ENCODE data around the gene AGXT.

Gene AGXT

GRCh38 chr2:240899468-240899865 is 30.8 kb downstream of the AGXT start:
- Mint-ChIP-seq H3K4me3 (no peak overlapping the region), H3K36me3 (ENCODE audit: low read depth) (no peaks in the 10 kb centered on the region), H3K9me3 (no peaks in the 10 kb centered on the region), H3K27ac (no peak overlapping the region), H3K4me1 (ENCODE audit: low read depth) (no peaks in the 10 kb centered on the region), H3K27me3 (ENCODE audit: low read depth) (no peaks in the 10 kb centered on the region)
- DNase-seq (ENCODE audit: low spot score) = no peak

GRCh38 chr2:240900141-240900860 is 31.7 kb downstream of the AGXT start:
- H3K27ac Mint-ChIP-seq = no peak overlapping the region
- H3K4me3 Mint-ChIP-seq = no peak overlapping the region
- no peaks in the 10 kb centered on the region for H3K9me3 Mint-ChIP-seq
- DNase-seq (ENCODE audit: low spot score) = no peak
- no peaks in the 10 kb centered on the region for H3K36me3 Mint-ChIP-seq (ENCODE audit: low read depth)
- no peaks in the 10 kb centered on the region for H3K4me1 Mint-ChIP-seq (ENCODE audit: low read depth)
- H3K27me3 Mint-ChIP-seq (ENCODE audit: low read depth) = no peaks in the 10 kb centered on the region

- H3K27ac Mint-ChIP-seq = no peak overlapping the region
- H3K4me3 Mint-ChIP-seq = no peak overlapping the region
- no peak for DNase-seq (ENCODE audit: low spot score)
- no peaks in the 10 kb centered on the region for H3K27me3 Mint-ChIP-seq (ENCODE audit: low read depth)
- H3K36me3 Mint-ChIP-seq (ENCODE audit: low read depth) = no peaks in the 10 kb centered on the region
- no peaks in the 10 kb centered on the region for H3K4me1 Mint-ChIP-seq (ENCODE audit: low read depth)
- no peaks in the 10 kb centered on the region for H3K9me3 Mint-ChIP-seq
These were observed 33.5 kb downstream of the AGXT start for GRCh38 chr2:240901986-240902614.

GRCh38 chr2:240902615-240903041 is 34.0 kb downstream of the AGXT start:
- no peak for DNase-seq (ENCODE audit: low spot score)
- Mint-ChIP-seq H3K9me3 (no peaks in the 10 kb centered on the region), H3K27me3 (ENCODE audit: low read depth) (no peaks in the 10 kb centered on the region), H3K4me1 (ENCODE audit: low read depth) (no peaks in the 10 kb centered on the region), H3K27ac (no peak overlapping the region), H3K36me3 (ENCODE audit: low read depth) (no peaks in the 10 kb centered on the region), H3K4me3 (no peak overlapping the region)

- no peak for DNase-seq (ENCODE audit: low spot score)
- Mint-ChIP-seq H3K4me1 (ENCODE audit: low read depth) (no peaks in the 10 kb centered on the region), H3K27ac (no peak overlapping the region), H3K9me3 (no peaks in the 10 kb centered on the region), H3K36me3 (ENCODE audit: low read depth) (no peaks in the 10 kb centered on the region), H3K4me3 (no peak overlapping the region), H3K27me3 (ENCODE audit: low read depth) (no peaks in the 10 kb centered on the region)
These were observed 34.8 kb downstream of the AGXT start for GRCh38 chr2:240903191-240904060.

GRCh38 chr2:240904216-240905175 is 35.9 kb downstream of the AGXT start:
- Mint-ChIP-seq H3K27me3 (ENCODE audit: low read depth) (no peaks in the 10 kb centered on the region), H3K9me3 (no peaks in the 10 kb centered on the region), H3K27ac (no peak overlapping the region), H3K36me3 (ENCODE audit: low read depth) (no peaks in the 10 kb centered on the region), H3K4me1 (ENCODE audit: low read depth) (no peaks in the 10 kb centered on the region), H3K4me3 (no peak overlapping the region)
- no peak for DNase-seq (ENCODE audit: low spot score)

- DNase-seq (ENCODE audit: low spot score) = no peak
- Mint-ChIP-seq H3K27me3 (ENCODE audit: low read depth) (no peaks in the 10 kb centered on the region), H3K9me3 (no peaks in the 10 kb centered on the region), H3K4me1 (ENCODE audit: low read depth) (no peaks in the 10 kb centered on the region), H3K27ac (no peak overlapping the region), H3K36me3 (ENCODE audit: low read depth) (no peaks in the 10 kb centered on the region), H3K4me3 (no peak overlapping the region)
These were observed 36.7 kb downstream of the AGXT start for GRCh38 chr2:240905176-240905781.

GRCh38 chr2:240906141-240906910 is 37.7 kb downstream of the AGXT start, which contains the start of gene CROCC2:
CROCC2 (plus strand) TSS chr2:240906336; CDS start chr2:240906514, 178 bp downstream.
- no peak for DNase-seq (ENCODE audit: low spot score)
- Mint-ChIP-seq H3K4me1 (ENCODE audit: low read depth) (no peaks in the 10 kb centered on the region), H3K27me3 (ENCODE audit: low read depth) (no peaks in the 10 kb centered on the region), H3K4me3 (no peak within 1 kb of the TSS), H3K27ac (no peak within 1 kb of the TSS), H3K36me3 (ENCODE audit: low read depth) (no peaks in the 10 kb centered on the region), H3K9me3 (no peaks in the 10 kb centered on the region)

GRCh38 chr2:240906911-240907590 is 38.4 kb downstream of the AGXT start:
- H3K4me3 Mint-ChIP-seq = no peak overlapping the region
- H3K36me3 Mint-ChIP-seq (ENCODE audit: low read depth) = no peaks in the 10 kb centered on the region
- H3K4me1 Mint-ChIP-seq (ENCODE audit: low read depth) = no peaks in the 10 kb centered on the region
- H3K27ac Mint-ChIP-seq = no peak overlapping the region
- H3K27me3 Mint-ChIP-seq (ENCODE audit: low read depth) = no peaks in the 10 kb centered on the region
- no peak for DNase-seq (ENCODE audit: low spot score)
- no peaks in the 10 kb centered on the region for H3K9me3 Mint-ChIP-seq

GRCh38 chr2:240909216-240909974 is 40.8 kb downstream of the AGXT start:
- DNase-seq (ENCODE audit: low spot score) = no peak
- Mint-ChIP-seq H3K36me3 (ENCODE audit: low read depth) (no peaks in the 10 kb centered on the region), H3K9me3 (no peaks in the 10 kb centered on the region), H3K27me3 (ENCODE audit: low read depth) (no peaks in the 10 kb centered on the region), H3K4me3 (no peak overlapping the region), H3K4me1 (ENCODE audit: low read depth) (no peaks in the 10 kb centered on the region), H3K27ac (no peak overlapping the region)

- no peak overlapping the region for H3K4me3 Mint-ChIP-seq
- H3K9me3 Mint-ChIP-seq = no peaks in the 10 kb centered on the region
- H3K27me3 Mint-ChIP-seq (ENCODE audit: low read depth) = peaks cover 7% of the 10 kb centered on the region
- H3K36me3 Mint-ChIP-seq (ENCODE audit: low read depth) = no peaks in the 10 kb centered on the region
- DNase-seq (ENCODE audit: low spot score) = no peak
- H3K27ac Mint-ChIP-seq = no peak overlapping the region
- no peaks in the 10 kb centered on the region for H3K4me1 Mint-ChIP-seq (ENCODE audit: low read depth)
These were observed 43.1 kb downstream of the AGXT start for GRCh38 chr2:240911641-240912265.

Measured in T-helper 2 cell treated with Interferon-gamma antibody and Interleukin-4, amounts not matched to agents 5 μg/mL and 100 μg/mL, for 36 hours (primary cell).